Endodermal cell (in vitro differentiated cells): Measurements from ENCODE around the gene ITGA8. TPM values are rescaled to one million over a fixed set of nuclear protein-coding genes. Genes with fewer than 3 reads are reported as not detected.

Experiments used
- DNase-seq: peaks from one replicate; pipeline ENCODE4 v3.0.0-alpha.2; 2017
- H3K27ac ChIP-seq: 2 replicates; pipeline ENCODE4 v1.5.1; 2013; ENCODE audit warnings: mild to moderate bottlenecking, low read depth, low read length, moderate library complexity
- H3K27me3 ChIP-seq: 2 replicates; pipeline ENCODE4 v1.6.1; 2013; ENCODE audit warnings: mild to moderate bottlenecking, low read length, moderate library complexity; ENCODE audit not compliant: insufficient read depth, control insufficient read depth, poor library complexity, severe bottlenecking
- H3K36me3 ChIP-seq: 2 replicates; pipeline ENCODE4 v1.7.0; 2013; ENCODE audit warnings: mild to moderate bottlenecking, low read length, moderate library complexity; ENCODE audit not compliant: control insufficient read depth, insufficient read depth
- H3K4me1 ChIP-seq: one replicate; pipeline ENCODE4 v1.7.0; 2013; ENCODE audit warnings: low read length; ENCODE audit not compliant: control insufficient read depth, insufficient read depth
- H3K4me3 ChIP-seq: 2 replicates; pipeline ENCODE4 v1.5.1; 2013; ENCODE audit warnings: mild to moderate bottlenecking, low read length, moderate library complexity
- H3K9ac ChIP-seq: 2 replicates; pipeline ENCODE4 v1.6.1; 2013; ENCODE audit warnings: mild to moderate bottlenecking, low read length, moderate library complexity; ENCODE audit not compliant: poor library complexity, severe bottlenecking; ENCODE audit errors: extremely low read depth
- H3K9me3 ChIP-seq: 2 replicates; pipeline ENCODE4 v1.6.1; 2013; ENCODE audit warnings: mild to moderate bottlenecking, low read length, moderate library complexity; ENCODE audit not compliant: control insufficient read depth
- H3K27ac Mint-ChIP-seq: 2 replicates; pipeline ENCODE4 v1.8.0; 2020; ENCODE audit warnings: mixed read lengths
- H3K27me3 Mint-ChIP-seq: 2 replicates; pipeline ENCODE4 v1.8.0; 2021; ENCODE audit warnings: mild to moderate bottlenecking, mixed read lengths; ENCODE audit not compliant: insufficient read depth
- H3K36me3 Mint-ChIP-seq: 2 replicates; pipeline ENCODE4 v1.8.0; 2020; ENCODE audit warnings: low read depth, mixed read lengths
- H3K4me1 Mint-ChIP-seq: 2 replicates; pipeline ENCODE4 v1.8.0; 2020; ENCODE audit warnings: mixed read lengths
- H3K4me3 Mint-ChIP-seq: 2 replicates; pipeline ENCODE4 v1.8.0; 2020; ENCODE audit warnings: mild to moderate bottlenecking, moderate library complexity, mixed read lengths
- H3K9me3 Mint-ChIP-seq: 2 replicates; pipeline ENCODE4 v1.8.0; 2020; ENCODE audit warnings: mild to moderate bottlenecking, mixed read lengths
- WGBS, 2 experiments: methylation state at CpG; one replicate each; pipeline versions ENCODE4 v1.1.5 to v1.1.7; 2013; ENCODE audit warnings: missing lambda C conversion rate in 2 of 2, mixed read lengths in 1 of 2; ENCODE audit not compliant: insufficient coverage in 1 of 2, insufficient read length in 1 of 2; 5-methylcytosine and 5-hydroxymethylcytosine counted together
- total RNA-seq, 2 donors: library from RNA; stranded (reverse); fragmentation: NEBNext Ultra II Directional in 1 of 2; extraction: Animal tissue kit (Norgen Biotek cat#: 25700) in 1 of 2; gene quantifications; 2 replicates in 1 of 2; 3 replicates in 1 of 2; pipeline ENCODE4 v1.2.1, GENCODE V29; 2021
- TF ChIP-seq, protein P1 (sequence below): fragments of 200-600 bp; sonication (generic); conservative IDR thresholded peaks from 2 replicates; pipeline ENCODE4 v1.5.0; 2021; ENCODE audit warnings: antibody characterized with exemption, mild to moderate bottlenecking

The ITGA8 gene
- total RNA-seq, 2 donors from 2014 or later = 0.24 to 0.40 TPM

DNA sequence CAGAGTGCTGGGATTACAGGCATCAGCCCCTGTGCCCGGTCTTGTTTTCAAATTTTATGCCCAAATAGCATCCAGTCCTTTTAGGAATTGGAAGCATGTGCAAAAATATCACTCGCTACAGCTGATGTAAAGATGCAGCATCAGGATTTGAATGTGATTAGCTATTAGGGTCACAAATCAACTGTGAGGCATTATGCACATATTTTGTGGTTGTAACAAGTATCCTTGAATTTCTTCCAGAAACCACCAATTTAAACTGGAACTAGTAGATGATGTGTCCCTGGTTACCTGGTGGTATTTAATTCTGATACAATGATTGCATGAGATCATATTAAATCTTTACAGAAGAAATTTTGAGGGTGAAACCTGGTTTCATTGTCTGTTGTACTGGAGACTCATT lies 41.0 kb upstream of the ITGA8 start:
- H3K4me1 Mint-ChIP-seq = no peaks in the 10 kb centered on the region
- H3K36me3 Mint-ChIP-seq = no peaks in the 10 kb centered on the region
- no peak overlapping the region for H3K4me3 Mint-ChIP-seq
- Histone ChIP-seq H3K27me3 (no peaks in the 10 kb centered on the region), H3K27ac (no peak overlapping the region), H3K9ac (no peak overlapping the region), H3K4me3 (no peak overlapping the region), H3K9me3 (no peaks in the 10 kb centered on the region), H3K36me3 (no peaks in the 10 kb centered on the region), H3K4me1 (no peaks in the 10 kb centered on the region)
- H3K9me3 Mint-ChIP-seq = no peaks in the 10 kb centered on the region
- 89 to 100% methylated on average over 1 to 2 of the region's 2 CpGs for WGBS, 2 experiments
- H3K27me3 Mint-ChIP-seq = peaks cover 10% of the 10 kb centered on the region
- DNase-seq = no peak
- TF ChIP-seq, protein P1, sequence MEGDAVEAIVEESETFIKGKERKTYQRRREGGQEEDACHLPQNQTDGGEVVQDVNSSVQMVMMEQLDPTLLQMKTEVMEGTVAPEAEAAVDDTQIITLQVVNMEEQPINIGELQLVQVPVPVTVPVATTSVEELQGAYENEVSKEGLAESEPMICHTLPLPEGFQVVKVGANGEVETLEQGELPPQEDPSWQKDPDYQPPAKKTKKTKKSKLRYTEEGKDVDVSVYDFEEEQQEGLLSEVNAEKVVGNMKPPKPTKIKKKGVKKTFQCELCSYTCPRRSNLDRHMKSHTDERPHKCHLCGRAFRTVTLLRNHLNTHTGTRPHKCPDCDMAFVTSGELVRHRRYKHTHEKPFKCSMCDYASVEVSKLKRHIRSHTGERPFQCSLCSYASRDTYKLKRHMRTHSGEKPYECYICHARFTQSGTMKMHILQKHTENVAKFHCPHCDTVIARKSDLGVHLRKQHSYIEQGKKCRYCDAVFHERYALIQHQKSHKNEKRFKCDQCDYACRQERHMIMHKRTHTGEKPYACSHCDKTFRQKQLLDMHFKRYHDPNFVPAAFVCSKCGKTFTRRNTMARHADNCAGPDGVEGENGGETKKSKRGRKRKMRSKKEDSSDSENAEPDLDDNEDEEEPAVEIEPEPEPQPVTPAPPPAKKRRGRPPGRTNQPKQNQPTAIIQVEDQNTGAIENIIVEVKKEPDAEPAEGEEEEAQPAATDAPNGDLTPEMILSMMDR = no peak
- H3K27ac Mint-ChIP-seq = no peak overlapping the region

DNA sequence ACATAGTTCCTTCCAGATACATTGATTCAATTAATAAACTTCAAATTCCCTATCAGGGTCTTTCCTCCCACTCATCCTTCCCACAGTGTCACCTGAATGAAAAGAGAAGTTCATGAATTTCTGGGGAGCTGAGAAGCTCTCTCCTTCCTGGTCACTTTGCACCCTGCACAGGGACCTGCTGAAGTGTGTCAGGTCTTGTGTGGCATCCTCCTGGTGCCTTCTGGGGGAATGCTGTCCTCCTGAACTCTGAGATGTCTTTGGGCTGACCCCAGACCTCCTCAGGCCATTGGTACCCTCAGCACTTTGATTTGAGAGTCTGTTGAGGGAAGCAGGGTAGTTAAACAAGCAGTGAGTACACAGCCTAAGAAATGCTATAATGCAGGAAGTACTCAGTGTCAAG lies 39.5 kb upstream of the ITGA8 start:
- Histone ChIP-seq H3K9me3 (no peaks in the 10 kb centered on the region), H3K4me1 (no peaks in the 10 kb centered on the region), H3K36me3 (no peaks in the 10 kb centered on the region), H3K9ac (no peak overlapping the region), H3K27ac (no peak overlapping the region), H3K4me3 (no peak overlapping the region), H3K27me3 (no peaks in the 10 kb centered on the region)
- Mint-ChIP-seq H3K4me3 (no peak overlapping the region), H3K36me3 (no peaks in the 10 kb centered on the region), H3K4me1 (no peaks in the 10 kb centered on the region), H3K9me3 (no peaks in the 10 kb centered on the region), H3K27ac (no peak overlapping the region), H3K27me3 (peaks cover 10% of the 10 kb centered on the region)
- no peak for DNase-seq
- TF ChIP-seq, protein P1 = no peak

DNA sequence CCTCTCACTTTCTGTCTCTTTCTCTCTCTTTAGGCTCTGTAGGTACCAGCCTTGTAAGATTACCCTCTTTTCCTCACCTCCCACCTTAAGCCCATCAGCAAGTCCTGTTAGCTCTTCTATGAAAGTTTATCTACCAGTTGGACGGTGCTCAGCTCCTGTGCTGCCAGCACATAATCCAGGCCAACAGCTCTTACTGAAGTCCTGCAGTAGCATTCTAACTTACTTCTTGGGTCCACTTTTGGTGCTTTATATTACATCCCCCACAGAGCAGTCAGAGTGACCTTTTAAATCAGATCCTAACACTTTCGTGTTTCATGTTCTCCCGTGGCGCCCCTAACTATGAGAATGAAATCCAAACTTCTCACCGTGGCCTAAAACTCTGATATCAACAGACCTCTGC lies 38.9 kb upstream of the ITGA8 start:
- Mint-ChIP-seq H3K27me3 (peaks cover 10% of the 10 kb centered on the region), H3K9me3 (no peaks in the 10 kb centered on the region), H3K36me3 (no peaks in the 10 kb centered on the region), H3K4me1 (no peaks in the 10 kb centered on the region), H3K4me3 (no peak overlapping the region), H3K27ac (no peak overlapping the region)
- Histone ChIP-seq H3K4me1 (no peaks in the 10 kb centered on the region), H3K9me3 (no peaks in the 10 kb centered on the region), H3K36me3 (no peaks in the 10 kb centered on the region), H3K27ac (no peak overlapping the region), H3K9ac (no peak overlapping the region), H3K4me3 (no peak overlapping the region), H3K27me3 (no peaks in the 10 kb centered on the region)
- TF ChIP-seq, protein P1 = no peak
- WGBS, 2 experiments = 92 to 95% methylated on average over 2 to 5 of the region's 5 CpGs
- DNase-seq = no peak
